Measurements from ENCODE around the gene TIAM1. TPM values are rescaled to one million over a fixed set of nuclear protein-coding genes. Genes with fewer than 3 reads are reported as not detected.

Gene TIAM1
- total RNA-seq, 1 donor from 2014 or later, result 23.3 TPM

GRCh38 chr21:31140676-31141075 is 203.4 kb downstream of the TIAM1 start:
- Mint-ChIP-seq H3K36me3 (ENCODE audit: unreplicated experiment) (no peaks in the 10 kb centered on the region), H3K27ac (ENCODE audit: unreplicated experiment) (no peak overlapping the region), H3K27me3 (ENCODE audit: unreplicated experiment) (peaks cover 2% of the 10 kb centered on the region), H3K4me1 (ENCODE audit: low read depth, unreplicated experiment) (peaks cover 5% of the 10 kb centered on the region), H3K4me3 (ENCODE audit: unreplicated experiment) (no peak overlapping the region), H3K9me3 (ENCODE audit: unreplicated experiment) (no peaks in the 10 kb centered on the region)
- no peak for DNase-seq
- TF ChIP-seq, protein P1, sequence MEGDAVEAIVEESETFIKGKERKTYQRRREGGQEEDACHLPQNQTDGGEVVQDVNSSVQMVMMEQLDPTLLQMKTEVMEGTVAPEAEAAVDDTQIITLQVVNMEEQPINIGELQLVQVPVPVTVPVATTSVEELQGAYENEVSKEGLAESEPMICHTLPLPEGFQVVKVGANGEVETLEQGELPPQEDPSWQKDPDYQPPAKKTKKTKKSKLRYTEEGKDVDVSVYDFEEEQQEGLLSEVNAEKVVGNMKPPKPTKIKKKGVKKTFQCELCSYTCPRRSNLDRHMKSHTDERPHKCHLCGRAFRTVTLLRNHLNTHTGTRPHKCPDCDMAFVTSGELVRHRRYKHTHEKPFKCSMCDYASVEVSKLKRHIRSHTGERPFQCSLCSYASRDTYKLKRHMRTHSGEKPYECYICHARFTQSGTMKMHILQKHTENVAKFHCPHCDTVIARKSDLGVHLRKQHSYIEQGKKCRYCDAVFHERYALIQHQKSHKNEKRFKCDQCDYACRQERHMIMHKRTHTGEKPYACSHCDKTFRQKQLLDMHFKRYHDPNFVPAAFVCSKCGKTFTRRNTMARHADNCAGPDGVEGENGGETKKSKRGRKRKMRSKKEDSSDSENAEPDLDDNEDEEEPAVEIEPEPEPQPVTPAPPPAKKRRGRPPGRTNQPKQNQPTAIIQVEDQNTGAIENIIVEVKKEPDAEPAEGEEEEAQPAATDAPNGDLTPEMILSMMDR (IDR thresholded peaks at IDR 0.05; ENCODE audit: partially characterized antibody, unreplicated experiment), result no peak

DNA sequence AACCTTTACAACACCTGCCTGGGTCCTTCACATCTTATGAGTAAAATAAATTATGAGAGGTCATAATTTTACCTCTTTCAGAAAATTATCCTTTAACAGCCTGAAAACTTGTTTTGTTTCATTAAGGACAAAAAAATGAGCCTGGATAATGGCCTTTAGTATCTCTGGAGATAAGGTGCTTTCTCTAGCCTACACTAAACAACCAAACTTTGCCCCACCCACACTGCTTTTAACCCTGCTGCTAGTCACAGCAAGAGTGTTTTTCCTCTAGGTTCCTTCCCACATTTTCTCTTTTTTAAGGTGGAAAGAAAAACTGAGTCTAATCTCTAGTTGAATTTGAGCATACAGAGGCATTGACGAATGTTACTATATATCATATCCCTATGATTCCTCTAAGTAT is 204.0 kb downstream of the TIAM1 start:
- Mint-ChIP-seq H3K4me1 (ENCODE audit: low read depth, unreplicated experiment) (peaks cover 5% of the 10 kb centered on the region), H3K36me3 (ENCODE audit: unreplicated experiment) (no peaks in the 10 kb centered on the region), H3K9me3 (ENCODE audit: unreplicated experiment) (no peaks in the 10 kb centered on the region), H3K27me3 (ENCODE audit: unreplicated experiment) (peaks cover 2% of the 10 kb centered on the region), H3K27ac (ENCODE audit: unreplicated experiment) (no peak overlapping the region), H3K4me3 (ENCODE audit: unreplicated experiment) (no peak overlapping the region)
- TF ChIP-seq, protein P1 (IDR thresholded peaks at IDR 0.05; ENCODE audit: partially characterized antibody, unreplicated experiment), result no peak
- DNase-seq, result no peak

DNA sequence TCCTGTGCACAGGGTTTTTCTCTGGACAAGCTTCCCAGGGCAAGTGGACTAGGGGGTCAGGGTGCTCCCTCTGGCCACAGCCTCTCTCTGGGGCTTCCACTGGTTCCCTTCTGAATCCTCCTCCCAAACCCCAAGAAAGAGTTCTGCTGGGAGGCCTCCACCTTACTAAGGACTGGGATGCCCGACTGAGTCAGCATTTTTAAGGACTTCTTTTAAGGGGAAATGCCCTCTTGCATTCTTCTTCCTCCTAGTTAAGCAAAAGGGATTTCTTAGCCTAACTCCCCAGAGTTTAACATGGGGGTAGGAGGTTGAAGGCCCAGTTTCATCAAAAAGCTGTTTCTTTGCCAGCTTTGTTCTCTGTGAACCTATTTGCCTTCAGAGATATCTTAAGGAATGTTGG is 206.1 kb downstream of the TIAM1 start:
- H3K27me3 Mint-ChIP-seq (ENCODE audit: unreplicated experiment), result peaks cover 2% of the 10 kb centered on the region
- peaks cover 2% of the 10 kb centered on the region for H3K4me1 Mint-ChIP-seq (ENCODE audit: low read depth, unreplicated experiment)
- H3K9me3 Mint-ChIP-seq (ENCODE audit: unreplicated experiment), result no peaks in the 10 kb centered on the region
- H3K4me3 Mint-ChIP-seq (ENCODE audit: unreplicated experiment), result no peak overlapping the region
- H3K36me3 Mint-ChIP-seq (ENCODE audit: unreplicated experiment), result no peaks in the 10 kb centered on the region
- no peak overlapping the region for H3K27ac Mint-ChIP-seq (ENCODE audit: unreplicated experiment)
- TF ChIP-seq, protein P1 (IDR thresholded peaks at IDR 0.05; ENCODE audit: partially characterized antibody, unreplicated experiment), result no peak
- DNase-seq, result no peak

- Mint-ChIP-seq H3K27ac (ENCODE audit: unreplicated experiment) (no peak overlapping the region), H3K9me3 (ENCODE audit: unreplicated experiment) (no peaks in the 10 kb centered on the region), H3K4me3 (ENCODE audit: unreplicated experiment) (no peak overlapping the region), H3K27me3 (ENCODE audit: unreplicated experiment) (peaks cover 2% of the 10 kb centered on the region), H3K36me3 (ENCODE audit: unreplicated experiment) (no peaks in the 10 kb centered on the region), H3K4me1 (ENCODE audit: low read depth, unreplicated experiment) (peaks cover under 1% of the 10 kb centered on the region)
- TF ChIP-seq, protein P1 (IDR thresholded peaks at IDR 0.05; ENCODE audit: partially characterized antibody, unreplicated experiment), result no peak
- DNase-seq, result no peak
Measured at GRCh38 chr21:31136891-31137290, 207.2 kb downstream of the TIAM1 start.

GRCh38 chr21:31135531-31136184 is 208.4 kb downstream of the TIAM1 start:
- no peaks in the 10 kb centered on the region for H3K9me3 Mint-ChIP-seq (ENCODE audit: unreplicated experiment)
- DNase-seq, result no peak
- H3K4me3 Mint-ChIP-seq (ENCODE audit: unreplicated experiment), result no peak overlapping the region
- H3K27me3 Mint-ChIP-seq (ENCODE audit: unreplicated experiment), result no peaks in the 10 kb centered on the region
- TF ChIP-seq, protein P1 (IDR thresholded peaks at IDR 0.05; ENCODE audit: partially characterized antibody, unreplicated experiment), result no peak
- no peak overlapping the region for H3K27ac Mint-ChIP-seq (ENCODE audit: unreplicated experiment)
- no peaks in the 10 kb centered on the region for H3K4me1 Mint-ChIP-seq (ENCODE audit: low read depth, unreplicated experiment)
- H3K36me3 Mint-ChIP-seq (ENCODE audit: unreplicated experiment), result no peaks in the 10 kb centered on the region
